Femur (tissue), 1 donor: ENCODE measurements around the gene TMEM201.
"Not testable (repeated sequence)": the region's sequence is repeated elsewhere in the genome, so short reads cannot be mapped to it uniquely, and the experiment has no call there.

Experiments used
- DNase-seq: peaks from one replicate; pipeline ENCODE4 v3.0.0-alpha.2; 2017

The TMEM201 gene

GRCh38 chr1:9588551-9589143 is at the start of gene TMEM201:
TMEM201 (plus strand) TSS chr1:9588911; CDS start chr1:9588931, 20 bp downstream.
- DNase-seq = peak; percentile 96

- DNase-seq = peak; percentile 99
Measured at GRCh38 chr1:9539165-9539828, 49.4 kb upstream of the TMEM201 start, which contains the start of gene SLC25A33. SLC25A33 (plus strand) TSS chr1:9539465; CDS start chr1:9539692, 227 bp downstream.

- DNase-seq = peak; percentile 67
Measured at GRCh38 chr1:9539829-9540550, 48.7 kb upstream of the TMEM201 start.

- peak; percentile 35 for DNase-seq
Measured at GRCh38 chr1:9542430-9542829, 46.3 kb upstream of the TMEM201 start.

GRCh38 chr1:9544926-9545325 is 43.8 kb upstream of the TMEM201 start:
- DNase-seq = no peak

GRCh38 chr1:9549955-9550546 is 38.7 kb upstream of the TMEM201 start:
- no peak for DNase-seq

- no peak for DNase-seq
Measured at GRCh38 chr1:9551984-9552383, 36.7 kb upstream of the TMEM201 start.

- DNase-seq = no peak
Measured at GRCh38 chr1:9553736-9554144, 35.0 kb upstream of the TMEM201 start.

- DNase-seq = no peak
Measured at GRCh38 chr1:9555942-9556341, 32.8 kb upstream of the TMEM201 start.

- DNase-seq = no peak
Measured at GRCh38 chr1:9557624-9558023, 31.1 kb upstream of the TMEM201 start.

GRCh38 chr1:9558271-9558945 is 30.3 kb upstream of the TMEM201 start:
- DNase-seq = no peak

- DNase-seq = no peak
Measured at GRCh38 chr1:9558946-9559545, 29.7 kb upstream of the TMEM201 start.

- no peak for DNase-seq
Measured at GRCh38 chr1:9559673-9560072, 29.0 kb upstream of the TMEM201 start.

GRCh38 chr1:9560090-9560489 is 28.6 kb upstream of the TMEM201 start:
- not testable (repeated sequence) for DNase-seq

GRCh38 chr1:9561429-9561828 is 27.3 kb upstream of the TMEM201 start:
- no peak for DNase-seq

GRCh38 chr1:9569267-9569666 is 19.4 kb upstream of the TMEM201 start:
- no peak for DNase-seq

GRCh38 chr1:9570886-9571529 is 17.7 kb upstream of the TMEM201 start:
- DNase-seq = not testable (repeated sequence)

- no peak for DNase-seq
Measured at GRCh38 chr1:9573723-9574122, 15.0 kb upstream of the TMEM201 start.

GRCh38 chr1:9575486-9575885 is 13.2 kb upstream of the TMEM201 start:
- DNase-seq = no peak

GRCh38 chr1:9576903-9577302 is 11.8 kb upstream of the TMEM201 start:
- no peak for DNase-seq

GRCh38 chr1:9577423-9577822 is 11.3 kb upstream of the TMEM201 start:
- no peak for DNase-seq

GRCh38 chr1:9580942-9581341 is 7.8 kb upstream of the TMEM201 start:
- no peak for DNase-seq
